Measurements from ENCODE around the gene KMT2B. TPM values are rescaled to one million over a fixed set of nuclear protein-coding genes. Genes with fewer than 3 reads are reported as not detected.

Gene KMT2B
- total and polyA plus RNA-seq, 12 donors: 6.6 to 97.3 (median 22.6) TPM

GRCh38 chr19:35759697-35760096, 41.9 kb downstream of the KMT2B start:
- Histone ChIP-seq H3K4me1 (replicated peaks in 1 of 2) (peaks cover 32 to 35% of the 10 kb centered on the region in 2 donors), H3K4me3 (no peak overlapping the region), H3K36me3 (replicated peaks in 1 of 2) (peaks cover 0 to 19% of the 10 kb centered on the region in 2 donors), H3K27ac (no peak overlapping the region), H3K27me3 (no peaks in the 10 kb centered on the region), H3K9me3 (replicated peaks in 1 of 3) (no peaks in the 10 kb centered on the region)
- intact Hi-C loops (cut with DNase I): no loop called here
- peak in 1 of 7 donors; percentile 18 for DNase-seq
- TF ChIP-seq, protein P1, sequence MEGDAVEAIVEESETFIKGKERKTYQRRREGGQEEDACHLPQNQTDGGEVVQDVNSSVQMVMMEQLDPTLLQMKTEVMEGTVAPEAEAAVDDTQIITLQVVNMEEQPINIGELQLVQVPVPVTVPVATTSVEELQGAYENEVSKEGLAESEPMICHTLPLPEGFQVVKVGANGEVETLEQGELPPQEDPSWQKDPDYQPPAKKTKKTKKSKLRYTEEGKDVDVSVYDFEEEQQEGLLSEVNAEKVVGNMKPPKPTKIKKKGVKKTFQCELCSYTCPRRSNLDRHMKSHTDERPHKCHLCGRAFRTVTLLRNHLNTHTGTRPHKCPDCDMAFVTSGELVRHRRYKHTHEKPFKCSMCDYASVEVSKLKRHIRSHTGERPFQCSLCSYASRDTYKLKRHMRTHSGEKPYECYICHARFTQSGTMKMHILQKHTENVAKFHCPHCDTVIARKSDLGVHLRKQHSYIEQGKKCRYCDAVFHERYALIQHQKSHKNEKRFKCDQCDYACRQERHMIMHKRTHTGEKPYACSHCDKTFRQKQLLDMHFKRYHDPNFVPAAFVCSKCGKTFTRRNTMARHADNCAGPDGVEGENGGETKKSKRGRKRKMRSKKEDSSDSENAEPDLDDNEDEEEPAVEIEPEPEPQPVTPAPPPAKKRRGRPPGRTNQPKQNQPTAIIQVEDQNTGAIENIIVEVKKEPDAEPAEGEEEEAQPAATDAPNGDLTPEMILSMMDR (IDR thresholded peaks at IDR 0.05): no peak
- no peak for TF ChIP-seq POLR2A (IDR thresholded peaks at IDR 0.05)
- 86 to 100% (median 90%) methylated on average over 2 of the region's 2 CpGs for WGBS, 4 donors

GRCh38 chr19:35760711-35761349, 43.0 kb downstream of the KMT2B start:
- WGBS, 4 donors: 79 to 92% (median 81%) methylated on average over 4 of the region's 4 CpGs
- peak in 1 of 7 donors; percentile 44 for DNase-seq
- H3K27me3 ChIP-seq: no peaks in the 10 kb centered on the region
- TF ChIP-seq POLR2A (IDR thresholded peaks at IDR 0.05): no peak
- TF ChIP-seq, protein P1 (IDR thresholded peaks at IDR 0.05): no peak
- no peak overlapping the region for H3K27ac ChIP-seq
- H3K36me3 ChIP-seq (replicated peaks in 1 of 2): peaks cover 0 to 19% of the 10 kb centered on the region in 2 donors
- H3K9me3 ChIP-seq (replicated peaks in 1 of 3): no peaks in the 10 kb centered on the region
- no peak overlapping the region for H3K4me3 ChIP-seq
- peaks cover 24 to 32% of the 10 kb centered on the region in 2 donors for H3K4me1 ChIP-seq (replicated peaks in 1 of 2)
- intact Hi-C loops (cut with DNase I): no loop called here

DNA sequence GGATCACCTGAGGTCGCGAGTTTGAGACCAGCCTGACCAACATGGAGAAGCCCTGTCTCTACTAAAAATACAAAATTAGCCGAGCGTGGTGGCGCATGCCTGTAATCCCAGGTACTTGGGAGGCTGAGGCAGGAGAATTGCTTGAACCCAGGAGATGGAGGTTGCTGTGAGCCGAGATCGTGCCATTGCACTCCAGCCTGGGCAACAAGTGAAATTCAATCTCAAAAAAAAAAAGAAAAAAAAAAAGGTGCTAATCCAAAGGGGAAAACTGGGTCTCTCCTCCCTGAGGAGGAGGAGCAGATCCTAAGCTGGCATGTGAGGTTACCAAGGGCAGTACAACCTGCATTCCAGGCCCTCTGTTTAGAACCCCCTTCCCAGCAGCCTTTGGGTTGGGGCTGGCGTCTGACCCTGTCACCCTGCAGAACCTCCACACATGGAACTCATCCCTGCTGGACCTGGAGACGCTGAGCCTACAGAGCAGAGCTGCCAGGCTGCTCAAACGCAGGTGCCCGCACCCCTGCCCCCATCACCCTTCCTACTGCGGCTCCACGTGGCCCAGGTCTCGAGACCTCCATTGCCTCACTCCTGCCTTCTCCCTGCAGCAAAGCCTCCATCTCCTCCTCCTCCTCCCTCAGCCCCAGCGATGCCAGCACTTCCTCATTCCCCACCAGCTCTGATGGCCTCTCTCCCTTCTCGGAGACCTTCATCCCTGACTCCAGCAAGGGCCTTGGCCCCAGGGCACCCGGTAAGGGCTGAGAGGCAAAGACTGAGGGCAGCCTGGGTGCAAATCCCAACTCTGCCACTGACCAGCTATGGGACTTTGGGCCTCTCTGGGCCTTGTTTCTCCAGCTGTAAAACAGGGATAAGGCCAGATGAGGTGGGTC, 46.9 kb downstream of the KMT2B start:
- no peak for TF ChIP-seq POLR2A (IDR thresholded peaks at IDR 0.05)
- TF ChIP-seq, protein P1 (IDR thresholded peaks at IDR 0.05): no peak
- no peaks in the 10 kb centered on the region for H3K27me3 ChIP-seq
- DNase-seq: no peak
- H3K4me1 ChIP-seq (replicated peaks in 1 of 2): peaks cover 0 to 11% of the 10 kb centered on the region in 2 donors
- intact Hi-C loops (cut with DNase I): no loop called here
- H3K36me3 ChIP-seq (replicated peaks in 1 of 2): peaks cover 0 to 19% of the 10 kb centered on the region in 2 donors
- no peak overlapping the region for H3K4me3 ChIP-seq
- H3K9me3 ChIP-seq (replicated peaks in 1 of 3): no peaks in the 10 kb centered on the region
- 89 to 91% (median 90%) methylated on average over 16 to 17 of the region's 17 CpGs for WGBS, 4 donors
- no peak overlapping the region for H3K27ac ChIP-seq

DNA sequence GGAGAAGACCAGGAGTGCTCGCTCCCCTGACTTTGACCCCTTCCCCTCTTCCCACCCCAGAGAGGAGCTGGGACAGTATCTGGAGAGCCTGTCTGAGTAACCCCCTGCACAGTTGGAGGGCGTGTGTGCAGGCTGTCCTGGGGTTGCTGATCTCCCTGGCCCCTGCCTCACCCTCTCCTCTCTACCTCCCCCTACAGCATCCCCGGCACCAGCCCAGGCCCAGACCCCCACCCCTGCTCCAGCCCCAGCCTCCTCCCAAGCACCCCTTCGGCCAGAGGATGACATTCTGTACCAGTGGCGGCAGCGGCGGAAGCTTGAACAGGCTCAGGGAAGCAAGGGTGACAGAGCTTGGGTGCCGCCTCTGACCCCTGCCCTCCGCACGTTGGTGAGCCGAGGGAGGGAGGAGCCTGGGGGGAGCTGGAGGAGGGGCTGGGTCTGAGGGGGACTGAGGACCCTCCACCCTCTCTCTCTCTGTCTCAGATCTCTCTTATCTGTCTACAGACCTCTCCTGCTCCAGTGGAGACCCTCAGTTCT, 48.8 kb downstream of the KMT2B start:
- H3K9me3 ChIP-seq (replicated peaks in 1 of 3): no peaks in the 10 kb centered on the region
- no peak for DNase-seq
- peaks cover 0 to 19% of the 10 kb centered on the region in 2 donors for H3K36me3 ChIP-seq (replicated peaks in 1 of 2)
- no peaks in the 10 kb centered on the region for H3K27me3 ChIP-seq
- no peak overlapping the region for H3K27ac ChIP-seq
- TF ChIP-seq POLR2A (IDR thresholded peaks at IDR 0.05): no peak
- intact Hi-C loops (cut with DNase I): no loop called here
- 85 to 100% (median 89%) methylated on average over 2 to 11 of the region's 11 CpGs for WGBS, 4 donors
- H3K4me1 ChIP-seq (replicated peaks in 1 of 2): peaks cover 0 to 5% of the 10 kb centered on the region in 2 donors
- H3K4me3 ChIP-seq: no peak overlapping the region
